H1 (cell line): Measurements from ENCODE around the gene WDR81. TPM values are rescaled to one million over a fixed set of nuclear protein-coding genes. Genes with fewer than 3 reads are reported as not detected.

Source experiments
- CTCF ChIA-PET: fragments of 300-600 bp; sonication (Branson Sonifier 250); formaldehyde crosslinking; loops from one replicate; lab custom pipeline; 2021; ENCODE audit not compliant: partially characterized antibody; lab: Charles Lee
- POLR2A ChIA-PET: fragments of 300-600 bp; sonication (Branson Sonifier 250); formaldehyde crosslinking; loops from one replicate; lab custom pipeline; 2021; ENCODE audit warnings: inconsistent platforms; ENCODE audit not compliant: partially characterized antibody; lab: Charles Lee
- DNase-seq, 2 experiments: peaks; one replicate each; pipeline versions ENCODE4 v3.0.0 to v3.0.0-alpha.2; 2010 to 2022; ENCODE audit warnings: low spot score in 2 of 2, low read depth in 1 of 2, mixed read lengths in 1 of 2
- FAIRE-seq: peaks from 2 replicates; lab custom pipeline; 2011; peaks lifted over from hg19 to GRCh38; lab: Jason Lieb, UNC
- H2AFZ ChIP-seq: 2 replicates; pipeline ENCODE4 v1.8.1; 2012; ENCODE audit warnings: low read length, inconsistent platforms
- H2AK5ac ChIP-seq: 2 replicates; pipeline ENCODE4 v1.6.1; 2013; ENCODE audit warnings: low read depth, low read length
- H2BK120ac ChIP-seq: replicated peaks from 2 replicates; pipeline ENCODE3; 2013; ENCODE audit warnings: low read depth, low read length, inconsistent platforms
- H2BK12ac ChIP-seq: 2 replicates; pipeline ENCODE4 v1.6.1; 2013; ENCODE audit warnings: low read depth, low read length
- H2BK15ac ChIP-seq: 2 replicates; pipeline ENCODE4 v1.6.1; 2013; ENCODE audit warnings: low read length
- H2BK20ac ChIP-seq: 2 replicates; pipeline ENCODE4 v1.6.1; 2013; ENCODE audit warnings: low read length
- H2BK5ac ChIP-seq: 2 replicates; pipeline ENCODE4 v1.6.1; 2013; ENCODE audit warnings: low read depth, low read length
- H3K14ac ChIP-seq: 2 replicates; pipeline ENCODE4 v1.6.1; 2013; ENCODE audit warnings: inconsistent platforms; ENCODE audit not compliant: insufficient read length
- H3K18ac ChIP-seq: 2 replicates; pipeline ENCODE4 v1.6.1; 2013; ENCODE audit warnings: low read length; ENCODE audit errors: extremely low read depth
- H3K23ac ChIP-seq: 2 replicates; pipeline ENCODE4 v1.6.1; 2013; ENCODE audit warnings: inconsistent platforms; ENCODE audit not compliant: insufficient read length
- H3K23me2 ChIP-seq: 2 replicates; pipeline ENCODE4 v1.6.1; 2013; ENCODE audit warnings: low read depth, low read length
- H3K27ac ChIP-seq: 2 replicates; pipeline ENCODE4 v1.6.1; 2011; ENCODE audit warnings: low read depth, low read length, inconsistent platforms
- H3K27me3 ChIP-seq, 4 experiments: replicated peaks in 1 of 4; 1 replicate in 1 of 4; 2 replicates in 3 of 4; pipeline versions ENCODE4 v1.6.1 to v1.8.1; 2011 to 2013; ENCODE audit warnings: low read length in 3 of 4, mild to moderate bottlenecking in 3 of 4, inconsistent platforms in 2 of 4, mixed read lengths in 2 of 4, moderate library complexity in 1 of 4; ENCODE audit not compliant: control insufficient read depth in 3 of 4, insufficient read depth in 3 of 4; ENCODE audit errors: extremely low read depth in 1 of 4
- H3K36me3 ChIP-seq, 4 experiments: 2 replicates each; pipeline versions ENCODE4 v1.6.1 to v1.8.1; 2011 to 2013; ENCODE audit warnings: mild to moderate bottlenecking in 4 of 4, low read length in 3 of 4, moderate library complexity in 2 of 4, control low read depth in 1 of 4, inconsistent platforms in 1 of 4; ENCODE audit not compliant: insufficient read depth in 4 of 4, control insufficient read depth in 2 of 4
- H3K4ac ChIP-seq: replicated peaks from 2 replicates; pipeline ENCODE3; 2013; ENCODE audit warnings: low read length, low read depth, mixed read lengths, inconsistent platforms; ENCODE audit not compliant: insufficient read length
- H3K4me1 ChIP-seq, 4 experiments: replicated peaks in 1 of 4; 1 replicate in 1 of 4; 2 replicates in 3 of 4; pipeline versions ENCODE4 v1.6.1 to v1.8.1; 2011 to 2013; ENCODE audit warnings: low read length in 3 of 4, inconsistent platforms in 2 of 4, mixed read lengths in 1 of 4; ENCODE audit not compliant: insufficient read depth in 4 of 4, control insufficient read depth in 3 of 4
- H3K4me2 ChIP-seq, 2 experiments: 2 replicates each; pipeline versions ENCODE4 v1.6.1 to v1.8.1; 2011 to 2013; ENCODE audit warnings: low read depth in 2 of 2, low read length in 2 of 2, control low read depth in 1 of 2, inconsistent platforms in 1 of 2, mild to moderate bottlenecking in 1 of 2; ENCODE audit not compliant: insufficient read depth in 1 of 2
- H3K4me3 ChIP-seq, 4 experiments: fragments of 200-600, 300-600 bp in 1 of 4; sonication (generic), shearing (Covaris generic), sonication (Bioruptor Twin) in 1 of 4; 2 replicates each; pipeline versions ENCODE4 v1.5.1 to v1.8.1; 2011 to 2016; ENCODE audit warnings: low read length in 4 of 4, low read depth in 3 of 4, control low read depth in 2 of 4, inconsistent platforms in 2 of 4, mild to moderate bottlenecking in 2 of 4, mixed read lengths in 1 of 4, moderate library complexity in 1 of 4; ENCODE audit not compliant: insufficient read depth in 2 of 4; ENCODE audit errors: extremely low read depth in 1 of 4
- H3K56ac ChIP-seq: replicated peaks from 2 replicates; pipeline ENCODE3; 2013; ENCODE audit warnings: low read depth, mild to moderate bottlenecking, mixed read lengths, low read length, inconsistent platforms; ENCODE audit not compliant: insufficient read length
- H3K79me1 ChIP-seq: 2 replicates; pipeline ENCODE4 v1.6.1; 2013; ENCODE audit warnings: low read depth, low read length, control low read depth
- H3K79me2 ChIP-seq, 2 experiments: 2 replicates each; pipeline versions ENCODE4 v1.6.1 to v1.8.1; 2012 to 2013; ENCODE audit warnings: low read length in 2 of 2, mild to moderate bottlenecking in 2 of 2, inconsistent platforms in 1 of 2; ENCODE audit not compliant: insufficient read depth in 2 of 2, control insufficient read depth in 1 of 2
- H3K9ac ChIP-seq, 4 experiments: replicated peaks in 1 of 4; 1 replicate in 1 of 4; 2 replicates in 3 of 4; pipeline versions ENCODE4 v1.6.1 to v1.8.1; 2011 to 2013; ENCODE audit warnings: low read depth in 3 of 4, low read length in 3 of 4, control low read depth in 2 of 4, mild to moderate bottlenecking in 2 of 4, moderate library complexity in 2 of 4, inconsistent platforms in 1 of 4; ENCODE audit errors: extremely low read depth in 1 of 4
- H3K9me3 ChIP-seq, 2 experiments: 2 replicates each; pipeline versions ENCODE4 v1.6.1 to v1.8.1; 2012 to 2013; ENCODE audit warnings: mild to moderate bottlenecking in 2 of 2, moderate library complexity in 2 of 2, control low read depth in 1 of 2, inconsistent platforms in 1 of 2, low read depth in 1 of 2, low read length in 1 of 2, mixed read lengths in 1 of 2; ENCODE audit not compliant: insufficient read depth in 2 of 2
- H4K20me1 ChIP-seq, 2 experiments: replicated peaks in 1 of 2; 2 replicates each; pipeline versions ENCODE3 to v1.8.1; 2011 to 2013; ENCODE audit warnings: inconsistent platforms in 2 of 2, low read length in 2 of 2, mild to moderate bottlenecking in 1 of 2; ENCODE audit not compliant: insufficient read depth in 2 of 2, control insufficient read depth in 1 of 2
- H4K5ac ChIP-seq: 2 replicates; pipeline ENCODE4 v1.6.1; 2013; ENCODE audit warnings: low read length, low read depth, mixed read lengths, inconsistent platforms; ENCODE audit not compliant: insufficient read length
- H4K8ac ChIP-seq: 2 replicates; pipeline ENCODE4 v1.8.0; 2013; ENCODE audit warnings: mild to moderate bottlenecking, moderate library complexity, low read length, inconsistent platforms; ENCODE audit not compliant: insufficient read depth; ENCODE audit errors: extremely low read depth
- H4K91ac ChIP-seq: replicated peaks from 2 replicates; pipeline ENCODE3; 2013; ENCODE audit warnings: low read length, mixed read lengths, inconsistent platforms; ENCODE audit not compliant: insufficient read length
- ASH2L ChIP-seq: fragments of 200-600, 300-600 bp; sonication (generic); IDR thresholded peaks from one replicate; pipeline ENCODE4 v1.7.1; 2017; ENCODE audit warnings: low read length
- BCL11A ChIP-seq, 2 experiments: IDR thresholded peaks; one replicate each; pipeline ENCODE4 v1.6.1; 2011; ENCODE audit warnings: low read depth in 2 of 2, low read length in 2 of 2, mild to moderate bottlenecking in 2 of 2
- CHD1 ChIP-seq: IDR thresholded peaks from 2 replicates; pipeline ENCODE4 v1.6.1; 2012; ENCODE audit warnings: low read depth, low read length, improper control_type of control experiment
- JUND ChIP-seq: IDR thresholded peaks from 2 replicates; pipeline ENCODE4 v1.6.1; 2011; ENCODE audit warnings: mild to moderate bottlenecking, improper control_type of control experiment, low read length
- RAD21 ChIP-seq, 2 experiments: IDR thresholded peaks in 1 of 2; conservative IDR thresholded peaks in 1 of 2; 2 replicates each; pipeline ENCODE4 v1.6.1; 2011; ENCODE audit warnings: low read depth in 2 of 2, low read length in 2 of 2, improper control_type of control experiment in 1 of 2, inconsistent platforms in 1 of 2, mild to moderate bottlenecking in 1 of 2, moderate library complexity in 1 of 2
- TAF1 ChIP-seq: IDR thresholded peaks from 2 replicates; pipeline ENCODE4 v1.6.1; 2011; ENCODE audit warnings: mild to moderate bottlenecking, low read depth, low read length
- TAF7 ChIP-seq: optimal IDR thresholded peaks from 2 replicates; pipeline ENCODE3; 2011; ENCODE audit warnings: low read depth, mild to moderate bottlenecking, inconsistent platforms, low read length, moderate library complexity, borderline replicate concordance
- TEAD4 ChIP-seq: IDR thresholded peaks from 2 replicates; pipeline ENCODE4 v1.6.1; 2012; ENCODE audit warnings: low read depth, low read length, inconsistent platforms, mixed read lengths
- WGBS, 2 experiments: shearing (Covaris generic) in 1 of 2; methylation state at CpG; one replicate each; pipeline versions ENCODE4 v1.1.6 to v1.1.7; 2013 to 2015; ENCODE audit warnings: low lambda C conversion rate in 2 of 2, mixed read lengths in 2 of 2, inconsistent platforms in 1 of 2, low coverage in 1 of 2, missing lambda C conversion rate in 1 of 2; ENCODE audit not compliant: insufficient replicate concordance in 2 of 2, insufficient coverage in 1 of 2, insufficient read length in 1 of 2; ENCODE audit errors: extremely low coverage in 1 of 2, missing lambda C conversion rate in 1 of 2; 5-methylcytosine and 5-hydroxymethylcytosine counted together
- polyA plus RNA-seq, 7 experiments: library from polyadenylated mRNA; depleted of rRNA in 3 of 7; stranded (reverse) in 5 of 7; unstranded in 2 of 7; fragments of >200 nt in 5 of 7; fragments of 200-250 nt in 2 of 7; gene quantifications; 1 replicate in 5 of 7; 2 replicates in 1 of 7; 4 replicates in 1 of 7; pipeline versions ENCODE4 v1.2.1 to v1.2.3, GENCODE V29; 2011 to 2013; ENCODE audit warnings: missing spikeins in 2 of 7, mixed read lengths in 2 of 7
- total RNA-seq: library from RNA; stranded (reverse); fragmentation: NEBNext Ultra II Directional; extraction: Animal tissue kit (Norgen Biotek cat#: 25700); gene quantifications from 2 replicates; pipeline ENCODE4 v1.2.1, GENCODE V29; 2021
- TF ChIP-seq, protein P1 (sequence below), 3 experiments: IDR thresholded peaks; 1 replicate in 2 of 3; 2 replicates in 1 of 3; pipeline versions ENCODE4 v1.5.1 to v1.6.1; 2011; ENCODE audit warnings: low read length in 3 of 3, mild to moderate bottlenecking in 3 of 3, inconsistent platforms in 2 of 3, low read depth in 1 of 3, moderate library complexity in 1 of 3; ENCODE audit not compliant: insufficient read depth in 1 of 3; ENCODE audit errors: control extremely low read depth in 1 of 3
- TF ChIP-seq, protein P2 (sequence below): IDR thresholded peaks from 2 replicates; pipeline ENCODE4 v1.6.1; 2012; ENCODE audit warnings: inconsistent platforms

The WDR81 gene
- total and polyA plus RNA-seq, 2 of the 8 experiments (the other 6 are each of a cell fraction or from before 2014, with no cell fraction given) = 9.1 to 12.3 TPM

DNA sequence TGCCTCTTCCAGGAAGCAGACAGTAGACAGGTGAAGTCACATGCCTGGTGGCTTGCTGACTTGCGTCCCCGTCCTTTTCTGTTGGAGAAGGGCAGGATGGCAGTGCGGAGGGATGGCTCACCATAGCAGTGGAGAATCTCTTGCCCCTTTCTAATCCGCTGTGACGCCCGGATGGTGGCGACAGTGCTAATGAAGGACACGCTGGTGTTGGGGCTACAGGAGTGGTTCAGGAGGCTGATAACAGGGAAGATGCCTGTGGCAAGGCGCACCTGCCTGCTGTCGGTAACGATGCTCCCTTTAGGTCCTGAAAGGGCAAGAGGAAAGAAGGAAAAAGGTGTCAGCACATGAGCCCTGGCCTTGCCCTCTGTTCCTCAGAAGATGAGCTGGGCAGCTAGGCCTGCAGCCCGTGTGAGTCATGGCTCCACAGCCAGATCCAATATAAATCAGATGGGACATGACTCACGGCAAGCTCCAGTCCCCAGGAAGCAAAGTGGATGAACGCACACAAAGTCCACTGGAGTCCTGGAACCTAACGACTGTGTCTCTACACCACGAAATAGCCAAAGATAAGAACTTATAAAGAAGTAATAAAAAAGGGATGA lies 62.9 kb downstream of the WDR81 start:
- no peak overlapping the region for H3K14ac ChIP-seq
- no peaks in the 10 kb centered on the region for H3K27me3 ChIP-seq
- no peak overlapping the region for H3K9ac ChIP-seq
- no peak overlapping the region for H3K23ac ChIP-seq
- peaks cover 2 to 3% of the 10 kb centered on the region in 2 experiments for H4K20me1 ChIP-seq
- H2AFZ ChIP-seq = no peak overlapping the region
- no peaks in the 10 kb centered on the region for H3K23me2 ChIP-seq
- FAIRE-seq (no peak), DNase-seq (no peak)
- H3K9me3 ChIP-seq = no peaks in the 10 kb centered on the region
- ChIA-PET POLR2A (interaction anchor here (1.2 to 1.7 kb wide), 2 partner anchors 10 to 15 kb away, joined by 3 to 4 read pairs; no protein-coding TSS in a partner anchor), CTCF (interaction anchor here (1.6 kb wide), 1 partner anchor 66 kb away, joined by 7 read pairs; no protein-coding TSS in a partner anchor)
- H3K79me2 ChIP-seq = no peaks in the 10 kb centered on the region
- no peak overlapping the region; the same call in 1 of the 2 replicates for H4K8ac ChIP-seq
- H3K36me3 ChIP-seq = peaks cover 6 to 31% (median 13%) of the 10 kb centered on the region in 4 experiments; a peak in 7 of 8 replicates
- no peak overlapping the region for H4K5ac ChIP-seq
- H3K4me2 ChIP-seq = no peak overlapping the region
- H3K79me1 ChIP-seq = no peaks in the 10 kb centered on the region
- H4K91ac ChIP-seq = no peak overlapping the region
- H2AK5ac ChIP-seq = no peak overlapping the region
- H2BK120ac ChIP-seq = no peak overlapping the region
- H3K27ac ChIP-seq = no peak overlapping the region
- no peak overlapping the region for H2BK20ac ChIP-seq
- H3K4me1 ChIP-seq = no peaks in the 10 kb centered on the region
- 90% methylated on average over 16 of the region's 16 CpGs; no CpG with 5 or more reads in 1 of the 2 experiments for WGBS, 2 experiments
- no peak overlapping the region for H2BK5ac ChIP-seq
- H3K56ac ChIP-seq = no peak overlapping the region
- H3K18ac ChIP-seq = no peak overlapping the region
- H3K4ac ChIP-seq = no peak overlapping the region
- no peak overlapping the region for H2BK12ac ChIP-seq
- H3K4me3 ChIP-seq = no peak overlapping the region
- no peak overlapping the region for H2BK15ac ChIP-seq
- no peak for TF ChIP-seq TAF7
- no peak for TF ChIP-seq JUND
- no peak for TF ChIP-seq TAF1
- no peak for TF ChIP-seq RAD21 (IDR thresholded peaks at IDR 0.05 in 1 of 2, conservative IDR thresholded peaks at IDR 0.05 in 1 of 2; ENCODE audit: low read depth in 2 of 2, low read length in 2 of 2)
- TF ChIP-seq BCL11A (IDR thresholded peaks at IDR 0.05; ENCODE audit: low read depth in 2 of 2, low read length in 2 of 2) = no peak
- TF ChIP-seq CHD1 = no peak
- TF ChIP-seq, protein P1, sequence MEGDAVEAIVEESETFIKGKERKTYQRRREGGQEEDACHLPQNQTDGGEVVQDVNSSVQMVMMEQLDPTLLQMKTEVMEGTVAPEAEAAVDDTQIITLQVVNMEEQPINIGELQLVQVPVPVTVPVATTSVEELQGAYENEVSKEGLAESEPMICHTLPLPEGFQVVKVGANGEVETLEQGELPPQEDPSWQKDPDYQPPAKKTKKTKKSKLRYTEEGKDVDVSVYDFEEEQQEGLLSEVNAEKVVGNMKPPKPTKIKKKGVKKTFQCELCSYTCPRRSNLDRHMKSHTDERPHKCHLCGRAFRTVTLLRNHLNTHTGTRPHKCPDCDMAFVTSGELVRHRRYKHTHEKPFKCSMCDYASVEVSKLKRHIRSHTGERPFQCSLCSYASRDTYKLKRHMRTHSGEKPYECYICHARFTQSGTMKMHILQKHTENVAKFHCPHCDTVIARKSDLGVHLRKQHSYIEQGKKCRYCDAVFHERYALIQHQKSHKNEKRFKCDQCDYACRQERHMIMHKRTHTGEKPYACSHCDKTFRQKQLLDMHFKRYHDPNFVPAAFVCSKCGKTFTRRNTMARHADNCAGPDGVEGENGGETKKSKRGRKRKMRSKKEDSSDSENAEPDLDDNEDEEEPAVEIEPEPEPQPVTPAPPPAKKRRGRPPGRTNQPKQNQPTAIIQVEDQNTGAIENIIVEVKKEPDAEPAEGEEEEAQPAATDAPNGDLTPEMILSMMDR (IDR thresholded peaks at IDR 0.05; ENCODE audit: control extremely low read depth in 1 of 3, insufficient read depth in 1 of 3, low read depth in 1 of 3, low read length in 3 of 3) = no peak
- no peak for TF ChIP-seq TEAD4
- TF ChIP-seq, protein P2, sequence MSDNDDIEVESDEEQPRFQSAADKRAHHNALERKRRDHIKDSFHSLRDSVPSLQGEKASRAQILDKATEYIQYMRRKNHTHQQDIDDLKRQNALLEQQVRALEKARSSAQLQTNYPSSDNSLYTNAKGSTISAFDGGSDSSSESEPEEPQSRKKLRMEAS = no peak
- no peak for TF ChIP-seq ASH2L
